Neutrophil (primary cell): Measurements from ENCODE around the gene LRP4.

ENCODE experiments used
- H3K27ac ChIP-seq: fragments of 200-600 bp; sonication (generic); 2 replicates; pipeline ENCODE4 v1.5.1; 2016; ENCODE audit warnings: mild to moderate bottlenecking, moderate library complexity
- H3K27me3 ChIP-seq: fragments of 200-600 bp; sonication (generic); 2 replicates; pipeline ENCODE4 v1.6.0; 2016; ENCODE audit warnings: mild to moderate bottlenecking
- H3K36me3 ChIP-seq: fragments of 200-600 bp; sonication (generic); 2 replicates; pipeline ENCODE4 v1.5.1; 2017
- H3K4me1 ChIP-seq, 2 experiments: fragments of 200-600 bp in 1 of 2; sonication (generic) in 1 of 2; 1 replicate in 1 of 2; 2 replicates in 1 of 2; pipeline versions ENCODE4 v1.5.1 to v1.6.1; 2013 to 2016; ENCODE audit warnings: low read depth in 1 of 2, low read length in 1 of 2, mild to moderate bottlenecking in 1 of 2, moderate library complexity in 1 of 2; ENCODE audit not compliant: control insufficient read depth in 1 of 2, insufficient read depth in 1 of 2
- H3K4me3 ChIP-seq, 2 experiments: fragments of 200-600 bp in 1 of 2; sonication (generic) in 1 of 2; 1 replicate in 1 of 2; 2 replicates in 1 of 2; pipeline ENCODE4 v1.5.1; 2013 to 2016; ENCODE audit warnings: low read depth in 1 of 2, low read length in 1 of 2, mild to moderate bottlenecking in 1 of 2, moderate library complexity in 1 of 2
- H3K9me3 ChIP-seq: fragments of 200-600 bp; sonication (generic); 2 replicates; pipeline ENCODE4 v1.5.1; 2016
- TF ChIP-seq, protein P1 (sequence below): fragments of 200-600 bp; sonication (generic); IDR thresholded peaks from 2 replicates; pipeline ENCODE4 v1.5.1; 2016; ENCODE audit warnings: antibody characterized with exemption

LRP4 gene

GRCh38 chr11:46836870-46837269, 81.5 kb downstream of the LRP4 start:
- Histone ChIP-seq H3K4me3 (no peak overlapping the region), H3K4me1 (peaks cover 0 to 3% of the 10 kb centered on the region in 2 experiments), H3K27me3 (no peaks in the 10 kb centered on the region), H3K36me3 (no peaks in the 10 kb centered on the region), H3K27ac (no peak overlapping the region), H3K9me3 (no peaks in the 10 kb centered on the region)
- TF ChIP-seq, protein P1, sequence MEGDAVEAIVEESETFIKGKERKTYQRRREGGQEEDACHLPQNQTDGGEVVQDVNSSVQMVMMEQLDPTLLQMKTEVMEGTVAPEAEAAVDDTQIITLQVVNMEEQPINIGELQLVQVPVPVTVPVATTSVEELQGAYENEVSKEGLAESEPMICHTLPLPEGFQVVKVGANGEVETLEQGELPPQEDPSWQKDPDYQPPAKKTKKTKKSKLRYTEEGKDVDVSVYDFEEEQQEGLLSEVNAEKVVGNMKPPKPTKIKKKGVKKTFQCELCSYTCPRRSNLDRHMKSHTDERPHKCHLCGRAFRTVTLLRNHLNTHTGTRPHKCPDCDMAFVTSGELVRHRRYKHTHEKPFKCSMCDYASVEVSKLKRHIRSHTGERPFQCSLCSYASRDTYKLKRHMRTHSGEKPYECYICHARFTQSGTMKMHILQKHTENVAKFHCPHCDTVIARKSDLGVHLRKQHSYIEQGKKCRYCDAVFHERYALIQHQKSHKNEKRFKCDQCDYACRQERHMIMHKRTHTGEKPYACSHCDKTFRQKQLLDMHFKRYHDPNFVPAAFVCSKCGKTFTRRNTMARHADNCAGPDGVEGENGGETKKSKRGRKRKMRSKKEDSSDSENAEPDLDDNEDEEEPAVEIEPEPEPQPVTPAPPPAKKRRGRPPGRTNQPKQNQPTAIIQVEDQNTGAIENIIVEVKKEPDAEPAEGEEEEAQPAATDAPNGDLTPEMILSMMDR, result no peak

GRCh38 chr11:46836431-46836830, 81.9 kb downstream of the LRP4 start:
- Histone ChIP-seq H3K9me3 (no peaks in the 10 kb centered on the region), H3K36me3 (no peaks in the 10 kb centered on the region), H3K4me1 (peaks cover 0 to 3% of the 10 kb centered on the region in 2 experiments), H3K4me3 (no peak overlapping the region), H3K27ac (no peak overlapping the region), H3K27me3 (no peaks in the 10 kb centered on the region)
- TF ChIP-seq, protein P1, result no peak

GRCh38 chr11:46835897-46836296, 82.5 kb downstream of the LRP4 start:
- no peaks in the 10 kb centered on the region for H3K9me3 ChIP-seq
- H3K27ac ChIP-seq, result no peak overlapping the region
- H3K4me1 ChIP-seq, result peaks cover 0 to 3% of the 10 kb centered on the region in 2 experiments
- no peak overlapping the region for H3K4me3 ChIP-seq
- TF ChIP-seq, protein P1, result no peak
- no peaks in the 10 kb centered on the region for H3K36me3 ChIP-seq
- H3K27me3 ChIP-seq, result no peaks in the 10 kb centered on the region

GRCh38 chr11:46834821-46835220, 83.5 kb downstream of the LRP4 start:
- Histone ChIP-seq H3K27ac (no peak overlapping the region), H3K4me1 (peaks cover 0 to 3% of the 10 kb centered on the region in 2 experiments), H3K9me3 (no peaks in the 10 kb centered on the region), H3K36me3 (no peaks in the 10 kb centered on the region), H3K4me3 (no peak overlapping the region), H3K27me3 (no peaks in the 10 kb centered on the region)
- TF ChIP-seq, protein P1, result no peak

- no peaks in the 10 kb centered on the region for H3K9me3 ChIP-seq
- no peaks in the 10 kb centered on the region for H3K27me3 ChIP-seq
- H3K4me1 ChIP-seq, result peaks cover 0 to 3% of the 10 kb centered on the region in 2 experiments
- no peak overlapping the region for H3K4me3 ChIP-seq
- no peaks in the 10 kb centered on the region for H3K36me3 ChIP-seq
- TF ChIP-seq, protein P1, result no peak
- H3K27ac ChIP-seq, result no peak overlapping the region
Measured at GRCh38 chr11:46832511-46833214, 85.7 kb downstream of the LRP4 start.
